HL-60 (cell line): Measurements from ENCODE around the gene ELAC2.

Source experiments
- DNase-seq, 2 experiments: peaks; one replicate each; pipeline ENCODE4 v3.0.0-alpha.2; 2010 to 2020; ENCODE audit warnings: low read depth in 1 of 2, low spot score in 1 of 2
- H3K27ac ChIP-seq: fragments of 250-450 bp; sonication (Bioruptor Pico); replicated peaks from 2 replicates; pipeline ENCODE4 v1.5.1; 2020; ENCODE audit warnings: mild to moderate bottlenecking, moderate library complexity
- H3K27me3 ChIP-seq: fragments of 250-450 bp; sonication (Bioruptor Pico); 2 replicates; pipeline ENCODE4 v1.5.1; 2021; ENCODE audit warnings: mild to moderate bottlenecking, moderate library complexity; ENCODE audit not compliant: insufficient read depth, poor library complexity, severe bottlenecking
- H3K4me3 ChIP-seq: replicated peaks from 2 replicates; pipeline ENCODE4 v1.5.1; 2011; ENCODE audit warnings: mild to moderate bottlenecking, control low read depth, low read length; ENCODE audit not compliant: insufficient read depth
- CTCF ChIP-seq: IDR thresholded peaks from one replicate; pipeline ENCODE4 v1.5.1; 2011; ENCODE audit warnings: low read length, control low read depth, inconsistent platforms; ENCODE audit not compliant: insufficient read depth
- GABPA ChIP-seq: IDR thresholded peaks from 2 replicates; pipeline ENCODE4 v1.6.1; 2012; ENCODE audit warnings: low read depth
- POLR2AphosphoS5 ChIP-seq: IDR thresholded peaks from 2 replicates; pipeline ENCODE4 v1.6.1; 2012; ENCODE audit warnings: low read depth
- REST ChIP-seq: IDR thresholded peaks from 2 replicates; pipeline ENCODE4 v1.6.1; 2012; ENCODE audit warnings: low read depth; ENCODE audit not compliant: insufficient replicate concordance
- SPI1 ChIP-seq: IDR thresholded peaks from 2 replicates; pipeline ENCODE4 v1.6.1; 2012; ENCODE audit warnings: low read depth, mild to moderate bottlenecking, borderline replicate concordance

Gene ELAC2

GRCh38 chr17:12992676-12993075 is 25.2 kb downstream of the ELAC2 start:
- no peak overlapping the region for H3K4me3 ChIP-seq
- H3K27ac ChIP-seq = no peak overlapping the region
- TF ChIP-seq REST (no peak), POLR2AphosphoS5 (no peak), SPI1 (no peak), CTCF (no peak), GABPA (no peak)
- H3K27me3 ChIP-seq = no peaks in the 10 kb centered on the region
- DNase-seq = no peak

- Histone ChIP-seq H3K27me3 (no peaks in the 10 kb centered on the region), H3K4me3 (no peak overlapping the region), H3K27ac (no peak overlapping the region)
- TF ChIP-seq SPI1 = no peak
- no peak for TF ChIP-seq REST
- TF ChIP-seq GABPA = no peak
- no peak for TF ChIP-seq CTCF
- no peak for TF ChIP-seq POLR2AphosphoS5
- no peak for DNase-seq
Observed at GRCh38 chr17:12990926-12991325, 26.9 kb downstream of the ELAC2 start.

DNA sequence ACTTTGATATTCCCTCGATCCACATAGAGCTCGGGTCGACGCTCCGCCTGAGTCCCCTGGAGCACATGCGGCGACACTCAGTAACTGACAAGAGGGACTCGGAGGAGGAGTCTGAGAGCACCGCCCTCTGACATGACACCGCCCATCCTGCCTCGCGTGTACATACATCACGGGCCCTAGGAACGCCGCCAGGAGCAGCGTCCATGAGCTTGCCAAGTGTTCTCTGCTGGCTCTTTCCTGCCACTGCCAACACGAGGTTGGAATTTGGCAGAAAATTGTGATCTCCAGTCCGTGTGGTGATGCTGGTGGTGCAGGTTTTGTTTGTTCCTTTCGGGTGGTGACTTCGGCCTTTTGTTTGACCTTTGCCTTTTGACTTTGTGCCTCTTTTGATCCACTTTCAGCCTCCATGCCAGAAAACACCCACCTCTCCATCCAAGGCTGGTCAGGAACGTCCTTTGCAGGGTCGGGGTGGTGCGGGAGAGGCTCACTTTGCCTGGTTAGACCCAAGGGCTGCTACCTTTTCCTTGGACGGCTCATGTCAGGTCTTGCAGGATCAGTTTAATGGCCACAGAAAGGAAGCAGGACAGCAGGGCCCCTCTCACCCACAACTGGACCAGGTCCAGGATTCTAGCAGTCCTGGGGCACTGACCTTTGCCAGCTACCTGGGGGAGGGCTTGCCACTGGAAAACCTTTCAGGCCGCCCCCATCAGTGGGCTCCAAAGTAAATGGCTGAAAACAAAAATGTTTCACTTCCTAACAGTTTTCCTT is 27.6 kb downstream of the ELAC2 start:
- no peak overlapping the region for H3K4me3 ChIP-seq
- H3K27ac ChIP-seq = no peak overlapping the region
- no peaks in the 10 kb centered on the region for H3K27me3 ChIP-seq
- TF ChIP-seq CTCF (no peak), REST (no peak), POLR2AphosphoS5 (no peak), GABPA (no peak), SPI1 (no peak)
- no peak for DNase-seq
